ENCODE results near the gene KCNH2. TPM values are rescaled to one million over a fixed set of nuclear protein-coding genes. Genes with fewer than 3 reads are reported as not detected.

Gene KCNH2
- total RNA-seq, 1 donor from 2014 or later = 1.9 TPM

GRCh38 chr7:151019130-151019447 lies 41.0 kb upstream of the KCNH2 start:
- no peak for DNase-seq (ENCODE audit: low read depth)
- no peak for TF ChIP-seq CTCF (conservative IDR thresholded peaks at IDR 0.05; ENCODE audit: low read depth, low read length)
- peak overlapping the region; percentile 26 for H3K4me3 ChIP-seq (ENCODE audit: low read depth, low read length)

DNA sequence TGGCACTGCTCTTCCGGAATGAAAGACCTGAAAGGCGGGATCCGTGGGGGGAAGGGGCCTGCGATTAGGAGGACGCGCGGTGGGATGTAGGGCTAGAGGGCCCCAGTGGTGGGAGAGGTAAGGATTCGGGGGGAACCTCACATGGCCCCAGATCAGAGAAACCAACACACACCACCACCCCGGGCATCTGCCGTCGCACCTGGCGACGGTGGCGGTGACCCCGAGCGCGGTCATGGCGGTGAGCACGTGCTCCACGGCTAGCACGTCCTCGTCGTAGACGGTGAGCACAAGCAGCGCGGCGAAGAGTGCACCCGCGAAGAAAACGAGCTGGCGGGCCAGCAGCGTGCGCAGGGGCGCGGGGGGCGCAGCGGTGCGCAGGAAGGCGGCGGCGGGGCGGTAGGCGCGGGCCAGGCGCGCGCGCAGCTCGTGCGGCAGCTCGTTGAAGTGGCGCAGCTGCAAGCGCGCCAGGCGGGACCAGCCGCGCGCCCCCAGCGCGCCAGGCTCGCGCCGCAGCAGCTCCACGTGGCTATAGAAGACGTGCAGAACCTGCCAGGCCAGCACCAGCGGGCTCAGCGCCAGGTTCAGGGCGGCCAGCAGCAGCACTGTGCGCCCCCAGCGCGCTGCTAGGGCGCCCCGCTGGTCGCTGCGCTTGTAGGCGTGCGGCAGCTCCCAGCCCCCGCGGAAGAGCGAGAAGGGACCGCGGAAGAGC lies 40.5 kb upstream of the KCNH2 start:
- no peak for TF ChIP-seq CTCF (conservative IDR thresholded peaks at IDR 0.05; ENCODE audit: low read depth, low read length)
- DNase-seq (ENCODE audit: low read depth) = no peak
- H3K4me3 ChIP-seq (ENCODE audit: low read depth, low read length) = peak overlapping the region; percentile 31

- DNase-seq (ENCODE audit: low read depth) = no peak
- TF ChIP-seq CTCF (conservative IDR thresholded peaks at IDR 0.05; ENCODE audit: low read depth, low read length) = peak; percentile 89
- H3K4me3 ChIP-seq (ENCODE audit: low read depth, low read length) = peak overlapping the region; percentile 31
Measured at GRCh38 chr7:151017953-151018420, 39.9 kb upstream of the KCNH2 start.

DNA sequence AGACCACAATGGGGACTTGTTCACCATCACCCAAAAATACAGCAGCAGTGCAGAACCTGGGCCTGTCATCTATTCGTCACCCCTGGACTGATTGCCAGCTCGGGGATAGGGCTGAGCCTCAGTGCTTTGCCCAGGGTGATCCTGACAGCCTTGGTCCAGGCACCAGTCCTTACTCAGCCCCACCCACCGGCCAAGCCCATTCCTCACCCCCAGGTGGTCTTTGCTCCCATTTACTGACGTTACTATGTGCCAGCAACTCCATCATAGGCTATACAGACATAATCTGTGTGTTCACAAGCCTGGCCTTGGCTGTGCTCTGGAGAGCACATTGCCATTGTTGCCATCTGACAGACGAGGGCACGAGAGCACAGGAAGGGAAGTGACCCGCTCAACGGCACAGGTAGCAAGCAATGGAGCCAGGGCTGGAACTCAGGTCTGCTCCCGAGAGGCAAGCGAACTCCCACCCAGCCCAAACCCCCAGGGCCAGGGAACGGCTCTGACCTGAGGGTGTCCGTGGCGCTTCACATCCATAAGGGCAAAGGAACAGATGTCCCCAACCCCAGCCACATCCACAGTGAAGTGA lies 39.3 kb upstream of the KCNH2 start:
- no peak for DNase-seq (ENCODE audit: low read depth)
- no peak for TF ChIP-seq CTCF (conservative IDR thresholded peaks at IDR 0.05; ENCODE audit: low read depth, low read length)
- H3K4me3 ChIP-seq (ENCODE audit: low read depth, low read length) = no peak overlapping the region

DNA sequence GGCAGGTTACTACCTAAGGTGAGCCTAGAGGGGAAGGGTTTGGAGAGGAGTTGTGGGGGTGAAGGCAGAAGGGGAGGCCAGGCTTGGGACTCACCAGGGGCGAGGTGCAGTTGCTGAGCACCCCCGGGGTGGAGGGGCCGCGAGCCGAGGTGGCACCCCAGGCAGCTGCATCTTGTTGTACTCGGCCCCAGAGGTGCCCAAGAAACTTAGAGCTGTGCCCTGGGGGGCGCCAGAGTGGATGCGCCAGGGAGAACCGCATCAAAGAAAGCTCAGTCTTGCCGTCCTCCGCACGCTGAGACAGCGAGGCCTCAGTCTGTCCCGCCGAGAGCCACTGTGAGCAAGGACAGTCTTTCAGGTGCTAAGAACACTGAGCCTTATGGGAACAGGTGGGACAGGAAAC lies 38.8 kb upstream of the KCNH2 start:
- H3K4me3 ChIP-seq (ENCODE audit: low read depth, low read length) = no peak overlapping the region
- TF ChIP-seq CTCF (conservative IDR thresholded peaks at IDR 0.05; ENCODE audit: low read depth, low read length) = no peak
- no peak for DNase-seq (ENCODE audit: low read depth)

DNA sequence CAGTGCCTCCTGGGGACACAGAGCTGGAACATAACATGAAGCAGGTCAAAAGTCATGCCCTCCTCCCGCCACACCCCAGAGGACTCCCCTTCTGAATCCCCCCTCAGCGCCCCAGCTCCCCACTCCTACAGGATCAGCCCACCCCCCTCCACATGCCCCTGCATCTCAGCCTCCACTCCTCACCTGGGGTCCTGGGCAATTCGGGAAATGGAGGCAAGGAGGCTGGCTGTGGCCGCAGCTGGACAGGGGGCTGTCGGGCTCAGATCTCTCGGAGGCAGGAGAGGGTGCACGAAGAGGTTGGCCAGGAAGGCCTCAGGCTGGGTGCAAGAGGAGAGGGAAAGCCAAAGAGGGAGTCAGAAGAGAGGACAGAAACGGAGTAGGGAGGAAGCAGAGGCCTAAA lies 38.4 kb upstream of the KCNH2 start:
- no peak for TF ChIP-seq CTCF (conservative IDR thresholded peaks at IDR 0.05; ENCODE audit: low read depth, low read length)
- DNase-seq (ENCODE audit: low read depth) = no peak
- H3K4me3 ChIP-seq (ENCODE audit: low read depth, low read length) = no peak overlapping the region

GRCh38 chr7:151015967-151016366 lies 37.8 kb upstream of the KCNH2 start:
- no peak overlapping the region for H3K4me3 ChIP-seq (ENCODE audit: low read depth, low read length)
- DNase-seq (ENCODE audit: low read depth) = no peak
- TF ChIP-seq CTCF (conservative IDR thresholded peaks at IDR 0.05; ENCODE audit: low read depth, low read length) = no peak
